Lower lobe of right lung (tissue), 2 donors: ENCODE data around the gene NECAB3. TPM values are rescaled to one million over a fixed set of nuclear protein-coding genes. Genes with fewer than 3 reads are reported as not detected.
"Not testable (repeated sequence)": the region's sequence is repeated elsewhere in the genome, so short reads cannot be mapped to it uniquely, and the experiment has no call there.

ENCODE experiments used
- ATAC-seq, 2 donors: fragments of 200-7000 bp; cut with Tn5 transposase; one replicate each; pipeline ENCODE4 v1.9.1; 2020 to 2022; ENCODE audit warnings: mild to moderate bottlenecking in 2 of 2, moderate library complexity in 2 of 2
- DNase-seq: peaks from one replicate; pipeline ENCODE4 v3.0.0-alpha.2; 2020
- H3K27ac ChIP-seq: fragments of 200-600 bp; one replicate; pipeline ENCODE4 v1.8.0; 2022
- H3K27me3 ChIP-seq: fragments of 200-600 bp; one replicate; pipeline ENCODE4 v1.8.0; 2022; ENCODE audit warnings: low read depth
- H3K36me3 ChIP-seq: fragments of 200-600 bp; one replicate; pipeline ENCODE4 v1.8.0; 2022; ENCODE audit warnings: mild to moderate bottlenecking
- H3K4me1 ChIP-seq: fragments of 200-600 bp; one replicate; pipeline ENCODE4 v1.8.0; 2022
- H3K4me3 ChIP-seq: fragments of 200-600 bp; one replicate; pipeline ENCODE4 v1.8.0; 2022; ENCODE audit warnings: mild to moderate bottlenecking
- H3K9me3 ChIP-seq: fragments of 200-600 bp; one replicate; pipeline ENCODE4 v1.8.0; 2022
- intact Hi-C: fragments of 100-400 bp; cut with DNase I; formaldehyde crosslinking; loops from one replicate; pipeline ENCODE4 v1.11.0; 2022
- total RNA-seq: library from RNA; stranded (reverse); fragmentation: NEBNext Ultra II Directional; extraction: Animal tissue kit (Norgen Biotek cat#: 25700); gene quantifications from one replicate; pipeline ENCODE4 v1.2.1, GENCODE V29; 2021
- TF ChIP-seq, protein P1 (sequence below): fragments of 200-600 bp; IDR thresholded peaks from one replicate; pipeline ENCODE4 v1.8.0; 2022; ENCODE audit warnings: antibody characterized with exemption, mild to moderate bottlenecking
- donor health status: DM: no; HTN: yes; CAD: no; lungs with severe emphysema.

Gene NECAB3
- total RNA-seq, 1 donor from 2014 or later: 60.3 TPM

DNA sequence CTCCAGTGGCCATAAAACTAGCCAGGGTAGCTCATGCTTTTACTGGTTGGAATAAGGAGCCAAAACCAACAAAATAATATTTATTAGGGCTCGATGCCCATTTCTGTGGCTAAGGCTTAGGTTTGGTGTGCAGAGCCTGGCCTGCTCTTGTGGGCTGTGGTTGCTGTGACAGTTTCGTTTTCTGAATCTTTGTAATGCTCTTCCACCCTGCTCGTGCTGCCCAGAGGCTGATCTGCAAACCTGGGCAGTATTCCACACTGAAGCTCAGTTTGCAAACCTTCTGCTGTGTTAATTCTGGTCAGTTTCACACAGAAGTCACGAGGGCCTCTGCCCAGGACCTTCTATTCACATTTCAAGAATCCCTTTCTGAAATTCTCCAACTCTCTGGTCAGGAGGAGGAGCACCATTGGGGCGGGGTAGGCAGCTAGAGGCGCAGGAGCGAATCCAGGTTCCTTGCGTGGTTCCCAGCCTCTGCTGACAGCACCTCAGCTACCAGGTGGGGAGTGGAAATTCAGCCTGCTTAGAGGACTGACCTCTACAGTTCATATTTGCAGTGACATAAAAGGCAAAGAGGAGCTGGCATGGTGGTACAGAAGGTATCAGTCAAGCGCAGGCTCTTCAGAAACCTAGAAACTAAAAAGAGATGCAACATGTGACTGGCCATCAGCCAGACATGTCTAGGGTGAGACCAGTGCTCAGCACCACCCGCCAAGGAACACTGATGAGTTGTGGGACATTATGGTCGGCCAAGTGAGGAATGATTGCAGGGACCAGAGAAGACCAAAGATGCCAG is 26.4 kb downstream of the NECAB3 start:
- H3K27me3 ChIP-seq: no peaks in the 10 kb centered on the region
- H3K9me3 ChIP-seq: no peaks in the 10 kb centered on the region
- peak; percentile 44 to 61 for ATAC-seq
- DNase-seq: no peak
- H3K27ac ChIP-seq: peak overlapping the region; percentile 3
- peaks cover 28% of the 10 kb centered on the region for H3K4me1 ChIP-seq
- no peak overlapping the region for H3K4me3 ChIP-seq
- H3K36me3 ChIP-seq: peaks cover 32% of the 10 kb centered on the region
- intact Hi-C loops: no loop called here
- TF ChIP-seq, protein P1, sequence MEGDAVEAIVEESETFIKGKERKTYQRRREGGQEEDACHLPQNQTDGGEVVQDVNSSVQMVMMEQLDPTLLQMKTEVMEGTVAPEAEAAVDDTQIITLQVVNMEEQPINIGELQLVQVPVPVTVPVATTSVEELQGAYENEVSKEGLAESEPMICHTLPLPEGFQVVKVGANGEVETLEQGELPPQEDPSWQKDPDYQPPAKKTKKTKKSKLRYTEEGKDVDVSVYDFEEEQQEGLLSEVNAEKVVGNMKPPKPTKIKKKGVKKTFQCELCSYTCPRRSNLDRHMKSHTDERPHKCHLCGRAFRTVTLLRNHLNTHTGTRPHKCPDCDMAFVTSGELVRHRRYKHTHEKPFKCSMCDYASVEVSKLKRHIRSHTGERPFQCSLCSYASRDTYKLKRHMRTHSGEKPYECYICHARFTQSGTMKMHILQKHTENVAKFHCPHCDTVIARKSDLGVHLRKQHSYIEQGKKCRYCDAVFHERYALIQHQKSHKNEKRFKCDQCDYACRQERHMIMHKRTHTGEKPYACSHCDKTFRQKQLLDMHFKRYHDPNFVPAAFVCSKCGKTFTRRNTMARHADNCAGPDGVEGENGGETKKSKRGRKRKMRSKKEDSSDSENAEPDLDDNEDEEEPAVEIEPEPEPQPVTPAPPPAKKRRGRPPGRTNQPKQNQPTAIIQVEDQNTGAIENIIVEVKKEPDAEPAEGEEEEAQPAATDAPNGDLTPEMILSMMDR: no peak

DNA sequence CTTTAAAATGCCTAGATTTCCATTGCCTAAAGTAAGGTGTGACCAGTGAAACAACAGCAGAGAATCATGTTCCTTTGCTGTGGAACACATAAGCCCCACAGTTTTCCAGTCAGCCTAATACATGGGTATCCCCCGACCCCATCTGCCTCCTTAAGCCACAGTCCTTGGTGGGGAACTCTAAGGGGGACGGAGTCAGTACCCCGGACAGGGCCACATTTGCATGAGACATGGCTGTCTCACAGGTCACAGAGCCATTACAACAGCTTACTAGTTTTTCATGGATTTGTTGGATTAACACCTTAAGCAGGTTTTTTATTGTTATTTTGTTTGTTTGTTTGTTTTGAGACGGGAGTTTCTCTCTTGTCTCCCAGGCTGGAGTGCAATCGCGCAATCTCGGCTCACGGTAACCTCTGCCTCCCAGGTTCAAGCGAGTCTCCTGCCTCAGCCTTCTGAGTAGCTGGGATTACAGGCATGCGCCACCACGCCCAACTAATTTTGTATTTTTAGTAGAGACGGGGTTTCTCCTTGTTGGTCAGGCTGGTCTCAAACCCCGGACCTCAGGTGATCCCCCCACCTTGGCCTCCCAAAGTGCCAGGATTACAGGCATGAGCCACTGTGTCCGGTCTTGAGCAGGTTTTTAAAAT is 27.1 kb downstream of the NECAB3 start:
- DNase-seq, H3K27me3 ChIP-seq, intact Hi-C loops, H3K9me3 ChIP-seq, ATAC-seq, H3K4me3 ChIP-seq: not testable (repeated sequence)
- Histone ChIP-seq H3K27ac (peak overlapping the region; percentile 3), H3K4me1 (peaks cover 28% of the 10 kb centered on the region), H3K36me3 (peaks cover 38% of the 10 kb centered on the region)

DNA sequence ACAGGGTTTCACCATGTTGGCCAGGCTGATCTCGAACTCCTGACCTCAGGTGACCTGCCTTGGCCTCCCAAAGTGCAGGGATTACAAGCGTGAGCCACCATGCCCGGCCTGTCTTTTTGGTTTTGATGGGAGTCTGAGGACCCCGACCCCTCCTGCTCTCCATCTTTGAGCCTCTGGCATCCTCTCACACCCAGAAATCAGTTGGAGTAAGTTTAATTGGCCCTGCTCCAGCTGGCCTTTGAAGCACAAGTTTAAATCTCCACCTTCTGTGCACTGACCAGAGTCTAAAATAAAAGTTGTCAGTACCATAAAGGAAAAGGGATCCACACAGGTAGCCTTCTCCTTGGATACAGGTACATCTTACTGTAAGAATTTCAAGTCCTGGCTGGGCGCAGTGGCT is 28.0 kb downstream of the NECAB3 start:
- H3K4me3 ChIP-seq: no peak overlapping the region
- no peak for ATAC-seq
- H3K36me3 ChIP-seq: peaks cover 44% of the 10 kb centered on the region
- no peak overlapping the region for H3K27ac ChIP-seq
- DNase-seq: no peak
- intact Hi-C loops: no loop called here
- TF ChIP-seq, protein P1: no peak
- no peaks in the 10 kb centered on the region for H3K9me3 ChIP-seq
- H3K27me3 ChIP-seq: no peaks in the 10 kb centered on the region
- H3K4me1 ChIP-seq: peaks cover 28% of the 10 kb centered on the region

DNA sequence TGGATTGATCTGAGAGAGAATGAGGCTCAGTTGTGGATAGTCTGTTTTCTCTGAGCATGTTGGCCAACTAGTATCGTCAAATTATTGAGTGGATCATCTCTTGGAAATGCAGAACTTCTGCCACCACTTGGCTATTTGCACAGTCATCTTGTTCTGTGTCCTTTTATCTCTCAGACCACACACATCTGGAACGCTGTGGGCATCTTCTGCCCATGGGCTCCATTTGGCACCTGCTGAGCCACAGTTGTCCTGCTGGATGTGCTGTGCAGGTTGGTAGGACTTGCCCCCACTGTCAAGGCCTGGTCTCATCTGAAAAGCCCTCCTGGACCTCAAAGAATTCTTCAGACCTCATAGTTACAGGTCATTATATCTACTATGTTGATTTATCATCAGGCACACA is 28.8 kb downstream of the NECAB3 start:
- H3K36me3 ChIP-seq: peaks cover 52% of the 10 kb centered on the region
- no peaks in the 10 kb centered on the region for H3K27me3 ChIP-seq
- intact Hi-C loops: no loop called here
- ATAC-seq: no peak
- no peak overlapping the region for H3K27ac ChIP-seq
- H3K4me3 ChIP-seq: no peak overlapping the region
- H3K4me1 ChIP-seq: peaks cover 28% of the 10 kb centered on the region
- TF ChIP-seq, protein P1: no peak
- DNase-seq: no peak
- no peaks in the 10 kb centered on the region for H3K9me3 ChIP-seq

DNA sequence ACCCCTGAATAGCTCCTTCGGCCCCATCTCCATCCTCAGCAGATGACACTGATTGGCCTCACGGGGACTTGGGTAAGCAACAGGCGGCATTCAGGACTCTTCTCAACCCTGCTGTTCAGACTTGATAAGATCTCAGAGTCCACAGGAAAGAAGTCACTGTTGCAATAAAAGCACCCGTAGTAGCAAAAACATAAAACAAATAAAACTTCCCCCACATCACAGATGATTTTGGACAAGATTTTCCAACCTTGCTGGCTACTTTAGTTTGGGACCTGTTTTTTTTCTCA is 29.2 kb downstream of the NECAB3 start:
- Histone ChIP-seq H3K36me3 (peaks cover 55% of the 10 kb centered on the region), H3K27ac (no peak overlapping the region), H3K27me3 (no peaks in the 10 kb centered on the region), H3K4me1 (peaks cover 28% of the 10 kb centered on the region), H3K4me3 (no peak overlapping the region), H3K9me3 (no peaks in the 10 kb centered on the region)
- no peak for DNase-seq
- TF ChIP-seq, protein P1: no peak
- no peak for ATAC-seq
- intact Hi-C loops: no loop called here
